Stimulated activated CD8-positive, alpha-beta memory T cell treated with anti-CD3 and anti-CD28 coated beads, Interleukin-15, amount 100 ng/mL, for 24 hours (primary cell): ENCODE measurements around the gene DCANP1.

Experiments used
- DNase-seq: peaks from one replicate; pipeline ENCODE4 v3.0.0-alpha.2; 2020; ENCODE audit warnings: low read depth

The DCANP1 gene

DNA sequence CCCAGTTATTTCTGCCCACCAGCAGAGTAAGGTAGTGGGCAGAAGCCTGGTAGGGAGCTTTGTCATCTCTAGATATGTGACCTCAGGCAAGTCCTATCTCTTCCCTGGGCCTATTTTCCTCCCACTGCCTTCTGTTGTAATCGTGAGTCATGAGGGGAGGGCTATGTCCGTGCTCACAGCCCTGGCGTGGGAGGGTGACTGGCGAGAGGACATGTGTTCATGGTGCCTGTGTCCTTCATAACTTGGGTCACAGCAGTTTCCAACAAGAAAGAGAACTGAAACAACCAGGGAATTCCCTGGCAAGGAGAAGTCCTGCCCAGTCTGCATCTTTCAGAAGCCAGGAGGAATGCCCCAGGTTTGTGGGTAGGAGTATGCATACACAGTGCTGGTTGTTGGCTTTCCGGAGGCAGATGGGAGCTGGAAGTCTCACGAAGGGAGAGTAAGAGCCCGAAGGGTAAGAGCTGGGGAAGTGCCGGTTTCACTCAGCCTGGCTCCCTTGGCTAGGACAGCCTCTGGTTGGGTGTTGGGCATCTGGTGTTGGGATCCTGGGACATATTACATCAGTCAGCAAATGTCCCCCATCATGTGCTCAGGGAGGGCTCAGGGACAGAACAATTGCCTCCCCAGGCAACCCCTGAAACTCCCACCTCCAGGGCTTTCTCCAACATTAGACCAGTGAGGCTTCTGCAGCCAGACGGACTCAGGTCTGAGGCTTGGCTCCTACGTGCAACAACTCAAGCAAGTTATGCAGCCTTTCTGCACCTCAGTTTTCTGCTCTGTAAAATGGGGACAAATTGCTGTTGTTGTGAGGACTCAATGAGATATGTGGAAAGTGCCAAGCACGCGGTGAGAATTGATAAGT is 9.3 kb upstream of the DCANP1 start:
- no peak for DNase-seq

DNA sequence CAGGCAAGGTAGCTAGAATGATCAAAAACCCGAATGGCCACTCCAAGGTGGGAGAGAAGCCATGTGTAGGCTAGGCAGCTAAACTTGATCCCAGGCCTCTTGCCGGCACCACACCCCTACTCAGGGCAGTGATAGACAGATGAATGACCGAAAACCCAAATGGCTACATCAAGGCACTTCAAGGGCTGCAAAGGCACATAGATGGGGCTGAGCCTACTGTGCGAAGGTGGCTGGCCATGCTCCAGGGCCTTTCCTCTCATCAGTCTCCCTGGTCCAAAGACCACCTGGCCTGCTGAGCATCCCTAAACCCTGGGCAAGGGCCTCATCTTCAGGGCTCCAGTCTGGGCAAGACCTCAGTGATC is 8.7 kb upstream of the DCANP1 start:
- no peak for DNase-seq

GRCh38 chr5:135454946-135455345 is 7.8 kb upstream of the DCANP1 start:
- no peak for DNase-seq

GRCh38 chr5:135453613-135454012 is 6.5 kb upstream of the DCANP1 start:
- no peak for DNase-seq

GRCh38 chr5:135452321-135453030 is 5.3 kb upstream of the DCANP1 start, which contains the start of gene TIFAB:
TIFAB (minus strand) TSS chr5:135452351; CDS start chr5:135449939, 2,412 bp downstream.
- DNase-seq, result no peak

- DNase-seq, result no peak
Observed at GRCh38 chr5:135451581-135452320, 4.6 kb upstream of the DCANP1 start.

DNA sequence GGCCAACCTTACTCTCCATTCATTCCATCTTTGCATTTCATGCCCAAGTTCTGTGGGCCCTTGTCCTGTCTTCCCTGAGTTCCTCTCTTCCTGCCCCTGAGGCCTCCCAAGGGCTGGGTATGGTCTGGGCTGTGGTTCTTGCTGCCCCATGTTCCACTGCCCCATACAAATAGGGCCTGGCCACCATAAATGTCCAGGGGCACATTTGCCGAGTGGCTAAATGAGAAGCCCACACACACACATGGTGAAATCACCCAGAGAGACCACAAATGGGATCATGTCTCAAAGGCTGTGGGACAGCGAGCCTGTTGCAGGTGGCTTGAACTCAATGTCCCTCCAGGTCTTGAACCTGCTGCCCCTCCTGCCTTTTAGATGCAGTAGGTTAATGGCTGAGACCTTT is 3.8 kb upstream of the DCANP1 start:
- no peak for DNase-seq

GRCh38 chr5:135450336-135450735 is 3.2 kb upstream of the DCANP1 start:
- no peak for DNase-seq

- no peak for DNase-seq
Observed at GRCh38 chr5:135449644-135450043, 2.5 kb upstream of the DCANP1 start.

DNA sequence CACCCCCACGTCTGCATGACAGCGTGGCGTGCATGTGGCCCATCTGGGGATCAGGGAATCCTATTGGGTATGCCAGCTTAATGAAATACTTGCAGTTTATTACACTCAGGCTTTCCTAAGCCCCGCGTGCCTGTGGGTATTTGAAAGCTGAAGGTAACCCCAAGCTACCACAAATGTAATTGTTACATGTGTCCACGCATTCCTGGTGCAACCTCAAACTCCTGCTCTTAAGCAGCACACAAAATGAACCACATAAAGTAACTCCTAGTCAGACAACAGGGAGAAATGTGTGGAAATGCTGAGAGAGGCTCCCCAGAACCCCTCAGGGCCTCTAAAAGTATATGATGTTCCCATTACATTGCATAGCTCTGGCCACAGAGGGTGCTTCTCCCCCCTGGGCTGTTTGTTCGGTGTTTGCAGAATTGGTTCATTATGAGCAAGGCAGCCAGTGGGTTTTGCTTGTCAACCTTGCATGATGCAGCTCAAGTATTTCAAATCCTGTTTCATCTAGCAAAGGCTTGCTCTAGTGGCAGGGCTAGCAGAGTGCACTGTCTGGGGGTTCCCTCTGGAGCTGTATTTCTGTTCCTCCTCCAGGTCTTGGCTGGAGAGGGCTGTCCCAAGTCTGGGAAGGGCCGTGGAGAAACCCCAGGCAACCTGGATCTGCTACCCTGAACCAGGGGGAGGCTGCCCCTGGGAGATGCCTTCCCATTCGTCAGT is 1.8 kb upstream of the DCANP1 start:
- DNase-seq, result no peak

- DNase-seq, result no peak
Observed at GRCh38 chr5:135448071-135448739, 1.1 kb upstream of the DCANP1 start.

DNA sequence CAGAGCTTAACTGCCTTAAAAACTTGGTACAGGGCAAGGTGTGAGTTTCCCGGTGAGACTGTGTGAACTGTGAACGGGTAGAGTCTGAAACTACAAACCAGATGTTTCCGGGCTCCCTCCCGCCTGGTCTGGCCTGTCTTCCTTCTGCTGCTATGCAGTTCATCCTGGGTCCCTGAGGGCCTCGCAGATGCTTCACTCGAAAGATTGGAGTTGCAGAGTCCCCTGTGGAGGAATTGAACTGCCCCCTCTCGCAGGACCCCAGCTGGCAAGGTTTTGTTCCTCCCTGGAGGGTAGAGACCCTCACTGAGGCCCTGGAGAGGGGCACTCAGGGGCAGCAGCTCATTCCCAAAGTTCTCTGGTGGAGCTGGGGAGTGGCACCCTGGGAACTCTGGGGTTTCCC is 533 bp downstream of the DCANP1 start:
- no peak for DNase-seq

GRCh38 chr5:135446206-135446605 is 942 bp downstream of the DCANP1 start:
- DNase-seq, result no peak

GRCh38 chr5:135445306-135445985 is 1.7 kb downstream of the DCANP1 start:
- no peak for DNase-seq

DNA sequence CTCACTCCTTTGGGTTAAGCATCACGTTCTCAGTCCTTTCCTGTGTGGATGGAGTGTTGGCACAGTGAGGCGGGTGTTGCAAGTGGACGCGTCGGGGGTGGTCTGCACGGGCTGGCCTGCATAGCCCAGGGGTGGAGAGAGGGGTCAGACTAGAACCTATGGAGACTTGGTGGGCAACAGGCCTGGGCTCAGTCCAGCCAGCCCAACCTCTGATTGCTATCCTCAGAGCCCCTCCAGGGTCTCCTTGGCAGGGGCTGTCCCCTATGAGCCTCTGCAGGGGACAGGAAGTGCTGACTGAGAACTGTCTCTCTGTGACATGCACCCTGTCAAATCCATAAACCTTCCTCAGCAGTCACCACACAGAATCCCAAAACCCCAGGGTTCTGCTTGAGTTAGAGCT is 2.3 kb downstream of the DCANP1 start:
- DNase-seq, result no peak

DNA sequence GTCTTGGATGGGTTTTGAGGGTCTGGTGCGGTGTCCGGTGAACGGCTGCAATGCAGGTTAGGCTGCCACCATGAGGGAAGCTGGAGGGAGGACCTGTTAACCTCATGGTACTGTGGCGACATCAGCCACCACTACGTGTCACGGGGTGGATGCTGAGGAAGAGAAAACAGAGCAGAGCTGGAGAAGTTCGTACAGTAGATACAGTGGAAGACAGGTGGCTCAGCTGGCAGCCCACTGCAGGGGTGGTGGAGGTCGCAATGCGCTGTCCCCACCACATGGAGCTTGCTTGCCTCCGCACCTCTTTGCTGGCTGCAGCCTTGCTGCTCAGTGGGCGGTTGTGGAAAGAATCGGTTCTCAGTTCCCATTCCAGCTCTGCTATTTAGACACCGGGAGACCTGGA is 2.8 kb downstream of the DCANP1 start:
- no peak for DNase-seq

GRCh38 chr5:135443161-135443960 is 3.8 kb downstream of the DCANP1 start:
- no peak for DNase-seq

- no peak for DNase-seq
Observed at GRCh38 chr5:135442431-135443160, 4.6 kb downstream of the DCANP1 start.

- no peak for DNase-seq
Observed at GRCh38 chr5:135441919-135442318, 5.2 kb downstream of the DCANP1 start.
